NCI-H2029 (cell line): ENCODE results near the gene FEM1C.

ENCODE experiments used
- DNase-seq: peaks from one replicate; lab custom pipeline; 2025; lab: John Stamatoyannopoulos, UW

The FEM1C gene

DNA sequence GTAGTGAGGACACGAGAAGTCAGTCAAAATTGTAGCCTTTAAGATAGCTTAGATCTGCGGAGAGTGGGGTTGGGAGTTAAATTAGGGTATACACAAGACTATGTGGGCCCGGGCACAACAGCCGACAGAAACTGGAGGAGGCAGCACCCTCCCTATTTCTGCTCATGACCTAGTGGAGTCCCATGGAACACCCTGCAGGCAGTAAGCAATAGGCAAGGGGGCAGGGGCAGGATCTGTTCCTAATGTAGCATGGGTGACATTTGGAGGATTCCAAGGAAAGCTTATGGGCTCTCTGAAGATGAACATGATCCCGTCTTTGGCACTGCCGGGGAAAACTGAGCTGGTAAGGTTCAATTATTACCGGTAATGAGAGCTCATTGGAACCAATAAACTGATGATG, 67.0 kb downstream of the FEM1C start:
- DNase-seq: no peak

DNA sequence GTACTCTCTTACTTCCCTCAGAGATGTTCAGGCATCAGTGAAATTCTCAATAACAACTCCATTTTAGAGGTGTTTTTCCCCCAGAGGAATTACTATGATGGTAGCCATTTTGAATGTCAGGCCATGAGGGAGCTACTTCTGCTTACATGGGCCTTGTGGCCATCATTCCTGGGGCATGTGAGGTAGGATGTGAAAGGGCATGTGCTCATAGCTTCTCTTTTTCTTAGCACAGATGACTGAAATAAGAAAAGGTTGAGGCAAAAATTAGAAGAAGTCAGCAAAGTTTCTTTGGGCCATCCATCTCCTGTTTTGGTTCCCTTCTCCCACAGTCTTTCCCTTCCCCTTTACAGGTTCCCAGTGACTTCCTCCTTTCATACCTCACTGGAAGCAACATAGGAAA, 68.8 kb downstream of the FEM1C start:
- no peak for DNase-seq

DNA sequence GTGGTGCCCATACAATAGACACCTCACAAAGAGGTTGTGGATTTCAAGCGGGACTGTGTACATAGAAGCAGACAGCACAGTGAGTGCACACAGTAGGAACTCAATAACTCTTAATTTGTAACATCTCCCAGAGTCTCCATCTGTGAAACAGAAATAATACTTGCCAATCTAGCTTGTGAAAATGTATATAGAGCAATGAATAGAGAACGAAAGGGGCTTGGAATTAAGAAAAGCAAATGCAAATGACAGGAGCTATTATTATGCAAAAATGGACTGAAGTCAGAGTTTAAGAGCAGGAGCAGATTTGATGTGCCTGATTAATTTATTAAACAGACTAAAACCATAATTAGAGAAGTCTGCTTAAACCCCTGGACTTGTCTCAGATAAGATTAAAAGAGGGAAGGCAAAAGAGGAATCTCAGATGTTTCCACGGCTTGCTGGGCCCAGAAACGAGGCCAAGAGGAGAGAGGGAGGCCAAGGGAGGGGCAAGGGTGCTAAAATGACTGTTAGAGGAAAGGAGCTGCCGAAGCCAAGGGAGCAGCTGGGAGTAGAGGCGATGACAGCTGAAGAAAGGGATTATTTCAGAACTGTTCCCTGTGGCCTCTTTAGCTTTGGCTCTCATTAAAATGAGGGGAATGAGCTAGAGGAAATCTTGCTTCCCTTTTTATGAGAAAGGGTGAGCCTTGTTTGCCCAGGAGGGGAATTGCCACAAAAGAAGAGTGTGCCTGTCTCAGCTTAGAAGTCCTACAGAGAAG, 72.1 kb downstream of the FEM1C start:
- DNase-seq: no peak

DNA sequence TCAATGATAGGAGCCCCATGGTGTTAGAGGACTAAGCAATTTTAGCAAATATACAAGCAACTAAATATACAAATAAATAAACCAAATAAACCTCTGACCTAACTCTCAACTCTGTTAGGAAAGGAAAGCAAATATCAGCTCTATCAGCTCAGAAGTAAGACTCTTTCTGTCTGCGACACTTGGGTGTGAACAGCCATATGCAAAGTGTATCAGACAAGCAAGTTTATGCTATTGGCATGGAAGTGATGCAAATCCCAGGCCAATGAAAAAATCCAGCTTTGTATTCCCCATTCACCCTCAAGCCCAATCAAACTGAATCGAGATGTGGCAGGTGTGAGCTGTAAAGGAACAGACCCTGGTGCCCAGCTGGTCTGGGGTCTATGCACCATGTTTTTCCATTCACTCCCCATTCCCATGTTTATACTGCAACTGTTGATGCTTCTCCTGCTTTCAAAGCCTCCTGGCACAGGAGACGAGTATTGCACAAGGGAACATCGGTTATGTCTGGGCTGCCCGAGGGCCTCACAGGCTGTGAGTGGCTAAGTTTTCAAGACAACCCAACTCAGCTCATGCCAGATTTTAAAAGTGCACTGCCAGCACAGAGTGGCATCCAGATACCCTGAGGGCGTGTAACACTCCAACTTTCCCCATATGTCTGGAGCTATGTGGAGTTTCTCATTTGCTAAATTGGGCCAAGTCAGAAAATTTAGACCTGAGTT, 73.1 kb downstream of the FEM1C start:
- no peak for DNase-seq

DNA sequence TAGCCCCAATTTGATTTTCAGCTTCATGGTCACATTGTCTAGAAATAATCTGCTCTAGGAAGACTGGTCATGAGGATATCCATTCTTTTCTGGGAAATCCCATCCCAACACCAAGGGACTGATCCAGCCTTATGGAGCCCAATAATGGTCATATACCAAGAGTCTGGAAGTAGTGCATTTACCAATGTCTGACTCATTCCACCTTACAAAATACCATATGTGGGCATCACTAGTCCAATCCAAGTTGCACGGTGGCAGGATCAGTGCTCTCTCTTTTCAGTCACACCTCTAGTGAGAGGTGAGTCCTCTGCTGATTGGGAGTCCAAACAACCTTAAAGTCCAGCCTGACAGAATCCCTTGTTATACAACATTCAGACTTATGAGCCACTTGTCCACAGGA, 73.7 kb downstream of the FEM1C start:
- DNase-seq: no peak
